Naive thymus-derived CD4-positive, alpha-beta T cell (primary cell): ENCODE measurements around the gene INTS2. TPM values are rescaled to one million over a fixed set of nuclear protein-coding genes. Genes with fewer than 3 reads are reported as not detected.

ENCODE experiments used
- ATAC-seq: fragments of 150-1000 bp; cut with Tn5 transposase; 2 replicates; pipeline ENCODE4 v1.10.0; 2021; ENCODE audit warnings: mild to moderate bottlenecking, moderate library complexity
- CTCF ChIA-PET: fragments of 350-600 bp; sonication (Branson Sonifier 250); formaldehyde crosslinking; loops from one replicate; lab custom pipeline; 2021; ENCODE audit warnings: antibody characterized with exemption; lab: Charles Lee
- POLR2A ChIA-PET: fragments of 350-600 bp; sonication (Branson Sonifier 250); formaldehyde crosslinking; loops from one replicate; lab custom pipeline; 2021; ENCODE audit warnings: antibody characterized with exemption, inconsistent platforms; lab: Charles Lee
- DNase-seq, 9 donors: peaks; one replicate each; pipeline versions ENCODE4 v3.0.0 to v3.0.0-alpha.2; 2020 to 2022; ENCODE audit warnings: mixed read lengths in 1 of 9
- H3K27ac ChIP-seq: one replicate; pipeline ENCODE4 v1.7.0; 2013; ENCODE audit warnings: mild to moderate bottlenecking, low read depth, low read length, moderate library complexity
- H3K27me3 ChIP-seq, 2 donors: one replicate each; pipeline ENCODE4 v1.7.0; 2013; ENCODE audit warnings: low read length in 2 of 2, mild to moderate bottlenecking in 2 of 2, moderate library complexity in 2 of 2; ENCODE audit not compliant: control insufficient read depth in 2 of 2, insufficient read depth in 2 of 2
- H3K36me3 ChIP-seq, 3 experiments: 1 replicate in 2 of 3; 2 replicates in 1 of 3; pipeline ENCODE4 v1.7.0; 2013; ENCODE audit warnings: low read length in 3 of 3, mild to moderate bottlenecking in 3 of 3, moderate library complexity in 1 of 3; ENCODE audit not compliant: insufficient read depth in 3 of 3, control insufficient read depth in 2 of 3
- H3K4me1 ChIP-seq, 2 donors: one replicate each; pipeline ENCODE4 v1.7.0; 2013; ENCODE audit warnings: low read length in 2 of 2, mild to moderate bottlenecking in 2 of 2, moderate library complexity in 1 of 2; ENCODE audit not compliant: control insufficient read depth in 2 of 2, insufficient read depth in 2 of 2
- H3K4me3 ChIP-seq: 2 replicates; pipeline ENCODE4 v1.7.0; 2013; ENCODE audit warnings: mild to moderate bottlenecking, low read length
- H3K9me3 ChIP-seq, 3 experiments: 1 replicate in 2 of 3; 2 replicates in 1 of 3; pipeline ENCODE4 v1.7.0; 2013; ENCODE audit warnings: low read length in 3 of 3; ENCODE audit not compliant: control insufficient read depth in 2 of 3
- H3K27ac Mint-ChIP-seq, 9 donors: one replicate each; pipeline ENCODE4 v1.8.0; 2020 to 2022; ENCODE audit warnings: mixed read lengths in 9 of 9, mild to moderate bottlenecking in 8 of 9, moderate library complexity in 5 of 9, inconsistent platforms in 2 of 9
- H3K27me3 Mint-ChIP-seq, 5 donors: one replicate each; pipeline ENCODE4 v1.8.0; 2021 to 2022; ENCODE audit warnings: mixed read lengths in 5 of 5, mild to moderate bottlenecking in 1 of 5
- H3K36me3 Mint-ChIP-seq, 5 donors: one replicate each; pipeline ENCODE4 v1.8.0; 2020 to 2022; ENCODE audit warnings: mixed read lengths in 5 of 5, mild to moderate bottlenecking in 3 of 5, inconsistent platforms in 1 of 5
- H3K4me1 Mint-ChIP-seq, 7 donors: one replicate each; pipeline ENCODE4 v1.8.0; 2020 to 2022; ENCODE audit warnings: mixed read lengths in 7 of 7, mild to moderate bottlenecking in 3 of 7, inconsistent platforms in 1 of 7
- H3K4me3 Mint-ChIP-seq, 10 donors: one replicate each; pipeline ENCODE4 v1.8.0; 2020 to 2022; ENCODE audit warnings: mild to moderate bottlenecking in 10 of 10, mixed read lengths in 10 of 10, moderate library complexity in 6 of 10, inconsistent platforms in 2 of 10
- H3K9me3 Mint-ChIP-seq, 11 donors: one replicate each; pipeline ENCODE4 v1.8.0; 2020 to 2022; ENCODE audit warnings: mixed read lengths in 11 of 11, mild to moderate bottlenecking in 4 of 11, inconsistent platforms in 1 of 11, moderate library complexity in 1 of 11
- intact Hi-C, 2 donors: fragments of 100-400 bp; cut with micrococcal nuclease; formaldehyde crosslinking; loops; one replicate each; pipeline ENCODE4 v1.15.1; 2023
- polyA plus RNA-seq, 2 donors: library from polyadenylated mRNA; unstranded; fragments of 300-500 nt; fragmentation: Illumina TruSeq; gene quantifications; one replicate each; pipeline ENCODE4 v1.2.3, GENCODE V29; 2021
- total RNA-seq, 6 experiments: library from RNA in 5 of 6; stranded (reverse) in 5 of 6; gene quantifications; 1 replicate in 5 of 6; 2 replicates in 1 of 6; pipeline ENCODE4 v1.2.3 and lab custom pipeline; 2021 to 2026

INTS2 gene
- total and polyA plus RNA-seq, 7 experiments from 2014 or later: 4.7 to 24.4 (median 16.1) TPM

DNA sequence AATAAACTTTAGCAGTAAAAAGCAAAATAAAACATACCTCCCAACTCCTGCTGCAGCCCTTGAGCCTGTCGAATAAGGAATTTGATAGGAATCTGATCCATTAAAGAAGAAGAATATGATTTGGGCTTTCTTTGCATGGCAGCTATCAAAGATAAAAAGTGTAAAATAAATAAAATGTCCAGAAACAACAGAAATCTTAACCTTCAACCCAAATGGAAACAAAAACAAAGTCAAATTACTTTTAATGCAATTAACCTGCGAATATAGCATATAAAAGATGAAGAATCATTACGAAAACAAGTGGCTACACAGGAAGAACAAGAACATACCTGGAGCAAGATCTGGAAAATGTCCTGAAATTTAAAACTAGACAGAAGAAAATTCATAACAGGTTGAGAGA is 42.9 kb downstream of the INTS2 start:
- Mint-ChIP-seq H3K4me3 (no peak overlapping the region), H3K27me3 (no peaks in the 10 kb centered on the region), H3K9me3 (no peaks in the 10 kb centered on the region), H3K4me1 (no peaks in the 10 kb centered on the region), H3K36me3 (peaks cover 0 to 49% (median 19%) of the 10 kb centered on the region in 5 donors), H3K27ac (peak overlapping the region in 1 of 9 donors; percentile 3)
- no peak overlapping the region for H3K27ac ChIP-seq
- DNase-seq (no peak), ATAC-seq (no peak)
- intact Hi-C loops: no loop called here
- no peaks in the 10 kb centered on the region for H3K9me3 ChIP-seq
- H3K36me3 ChIP-seq: peaks cover 0 to 69% (median 16%) of the 10 kb centered on the region in 3 experiments
- ChIA-PET CTCF (no interaction called here), POLR2A (no interaction called here)
- H3K4me1 ChIP-seq: no peaks in the 10 kb centered on the region
- no peaks in the 10 kb centered on the region for H3K27me3 ChIP-seq
- no peak overlapping the region for H3K4me3 ChIP-seq

DNA sequence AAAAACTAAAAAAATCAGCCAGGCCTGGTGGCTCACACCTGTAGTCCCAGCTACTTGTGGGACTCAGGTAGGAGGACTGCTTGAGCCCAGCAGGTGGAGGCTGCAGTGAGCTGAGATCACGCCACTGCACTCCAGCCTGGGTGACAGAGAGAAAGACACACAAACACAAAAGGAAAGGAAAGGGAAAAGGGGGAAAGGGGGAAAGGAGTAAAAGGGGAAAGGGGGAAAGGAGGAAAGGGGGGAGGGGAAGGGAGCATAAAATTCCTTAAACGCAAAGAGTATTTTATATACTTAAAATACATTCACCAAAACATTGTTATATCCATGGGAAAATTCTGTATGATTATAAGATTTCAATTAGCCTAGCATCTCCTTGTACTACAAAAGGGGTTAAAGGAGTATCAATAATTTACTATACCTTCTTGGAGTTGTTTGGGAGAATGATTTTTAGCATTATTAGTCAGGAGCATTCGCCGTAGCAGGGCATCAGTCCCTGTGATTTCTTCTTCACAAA is 47.1 kb downstream of the INTS2 start:
- no peak overlapping the region for H3K4me3 Mint-ChIP-seq
- Histone ChIP-seq H3K9me3 (no peaks in the 10 kb centered on the region), H3K4me3 (no peak overlapping the region), H3K4me1 (no peaks in the 10 kb centered on the region), H3K27me3 (no peaks in the 10 kb centered on the region), H3K36me3 (peaks cover 0 to 54% (median 11%) of the 10 kb centered on the region in 3 experiments), H3K27ac (no peak overlapping the region)
- H3K4me1 Mint-ChIP-seq: no peaks in the 10 kb centered on the region
- CTCF ChIA-PET: no interaction called here
- H3K36me3 Mint-ChIP-seq: peaks cover 3 to 46% (median 20%) of the 10 kb centered on the region in 5 donors
- ATAC-seq (no peak), DNase-seq (no peak)
- H3K27ac Mint-ChIP-seq: no peak overlapping the region
- H3K9me3 Mint-ChIP-seq: no peaks in the 10 kb centered on the region
- intact Hi-C loops: no loop called here
- POLR2A ChIA-PET: no interaction called here
- H3K27me3 Mint-ChIP-seq: no peaks in the 10 kb centered on the region

DNA sequence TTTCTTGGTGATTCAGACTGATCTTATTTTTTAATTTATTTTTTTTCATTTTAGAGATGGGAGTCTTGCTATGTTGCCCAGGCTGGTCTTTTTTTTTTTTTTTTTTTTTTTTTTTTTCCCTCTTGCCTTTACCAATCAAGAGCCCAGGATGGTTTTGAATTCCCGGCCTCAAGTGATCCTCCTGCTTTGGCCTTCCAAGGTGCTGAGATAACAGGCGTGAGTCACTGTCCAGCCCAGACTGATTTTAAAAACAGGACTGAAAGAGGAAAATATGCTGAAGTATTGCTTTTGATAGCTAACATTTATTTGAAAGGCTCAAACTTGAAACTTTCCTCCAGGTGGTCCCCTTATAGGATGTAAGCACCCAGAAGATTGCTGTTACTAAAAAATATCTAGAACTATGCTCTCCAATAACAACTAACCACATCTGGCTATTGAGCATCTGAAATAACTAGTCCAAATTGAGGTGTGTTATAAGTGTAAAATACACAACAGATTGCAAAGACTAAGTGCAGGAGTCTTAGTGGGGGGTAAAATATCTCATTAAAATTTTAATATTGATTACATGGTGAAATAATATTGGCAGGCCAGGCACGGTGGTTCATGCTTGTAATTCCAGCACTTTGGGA is 48.7 kb downstream of the INTS2 start:
- H3K4me1 ChIP-seq: no peaks in the 10 kb centered on the region
- H3K36me3 ChIP-seq: peaks cover 0 to 51% (median 11%) of the 10 kb centered on the region in 3 experiments
- H3K27me3 ChIP-seq: no peaks in the 10 kb centered on the region
- ChIA-PET CTCF (no interaction called here), POLR2A (no interaction called here)
- ATAC-seq (no peak), DNase-seq (no peak)
- no peaks in the 10 kb centered on the region for H3K9me3 ChIP-seq
- H3K27ac Mint-ChIP-seq: no peak overlapping the region
- H3K4me3 ChIP-seq: no peak overlapping the region
- intact Hi-C loops: no loop called here
- H3K27me3 Mint-ChIP-seq: no peaks in the 10 kb centered on the region
- no peak overlapping the region for H3K27ac ChIP-seq
- H3K4me1 Mint-ChIP-seq: no peaks in the 10 kb centered on the region
- no peak overlapping the region for H3K4me3 Mint-ChIP-seq
- peaks cover 5 to 40% (median 17%) of the 10 kb centered on the region in 5 donors for H3K36me3 Mint-ChIP-seq
- H3K9me3 Mint-ChIP-seq: no peaks in the 10 kb centered on the region

DNA sequence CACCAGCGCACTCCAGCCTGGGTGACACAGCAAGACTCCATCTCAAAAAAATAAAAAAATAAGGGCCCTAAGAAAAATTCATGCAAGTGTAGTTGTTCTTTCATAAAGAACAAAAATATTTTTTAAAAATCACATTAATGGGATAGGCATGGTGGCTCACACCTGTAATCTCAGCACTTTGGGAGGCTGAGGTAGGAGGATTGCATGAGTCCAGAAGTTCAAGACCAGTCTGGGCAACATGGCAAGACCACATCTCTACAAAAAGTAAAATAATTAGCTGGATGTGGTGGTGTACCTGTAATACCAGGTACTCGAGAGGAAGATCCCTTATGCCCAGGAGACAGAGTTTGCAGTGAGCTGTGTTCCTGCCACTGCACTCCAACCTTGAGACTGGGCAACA is 49.3 kb downstream of the INTS2 start:
- peaks cover 0 to 56% (median 11%) of the 10 kb centered on the region in 3 experiments for H3K36me3 ChIP-seq
- no peak overlapping the region for H3K27ac Mint-ChIP-seq
- no peaks in the 10 kb centered on the region for H3K4me1 ChIP-seq
- H3K36me3 Mint-ChIP-seq: peaks cover 8 to 46% (median 23%) of the 10 kb centered on the region in 5 donors
- H3K9me3 ChIP-seq: no peaks in the 10 kb centered on the region
- ATAC-seq (no peak), DNase-seq (no peak)
- peaks cover 0 to 3% (median 0%) of the 10 kb centered on the region in 7 donors for H3K4me1 Mint-ChIP-seq
- H3K27ac ChIP-seq: no peak overlapping the region
- POLR2A ChIA-PET: no interaction called here
- intact Hi-C loops: no loop called here
- H3K4me3 ChIP-seq: no peak overlapping the region
- CTCF ChIA-PET: no interaction called here
- no peaks in the 10 kb centered on the region for H3K9me3 Mint-ChIP-seq
- H3K4me3 Mint-ChIP-seq: no peak overlapping the region
- H3K27me3 ChIP-seq: no peaks in the 10 kb centered on the region
- no peaks in the 10 kb centered on the region for H3K27me3 Mint-ChIP-seq

DNA sequence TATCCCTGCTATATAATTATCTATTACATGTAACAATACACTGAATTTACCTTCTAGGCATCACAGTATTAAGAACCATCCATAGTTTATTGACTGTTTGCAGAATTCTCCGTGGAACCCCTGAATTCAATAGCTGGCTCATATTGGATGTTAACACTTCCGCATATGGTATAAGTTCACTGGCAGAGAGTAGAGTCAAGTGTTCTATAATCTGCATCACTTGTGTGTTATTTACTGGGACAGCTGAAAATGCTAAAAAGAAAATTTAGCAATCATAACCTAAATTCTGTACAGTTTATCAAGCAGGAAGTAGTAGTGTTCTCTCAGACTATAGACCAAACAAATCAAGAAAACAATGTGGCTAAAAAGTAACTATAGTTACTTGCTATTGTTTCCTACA is 49.9 kb downstream of the INTS2 start:
- H3K4me3 ChIP-seq: no peak overlapping the region
- DNase-seq (no peak), ATAC-seq (no peak)
- no peaks in the 10 kb centered on the region for H3K9me3 ChIP-seq
- intact Hi-C loops: no loop called here
- ChIA-PET POLR2A (no interaction called here), CTCF (no interaction called here)
- H3K4me1 Mint-ChIP-seq: peaks cover 0 to 3% (median 0%) of the 10 kb centered on the region in 7 donors
- H3K36me3 Mint-ChIP-seq: peaks cover 8 to 45% (median 23%) of the 10 kb centered on the region in 5 donors
- no peaks in the 10 kb centered on the region for H3K4me1 ChIP-seq
- H3K9me3 Mint-ChIP-seq: no peaks in the 10 kb centered on the region
- H3K27me3 ChIP-seq: no peaks in the 10 kb centered on the region
- peaks cover 0 to 52% (median 11%) of the 10 kb centered on the region in 3 experiments for H3K36me3 ChIP-seq
- peak overlapping the region in 1 of 9 donors; percentile 8 for H3K27ac Mint-ChIP-seq
- H3K4me3 Mint-ChIP-seq: no peak overlapping the region
- H3K27ac ChIP-seq: no peak overlapping the region
- H3K27me3 Mint-ChIP-seq: no peaks in the 10 kb centered on the region

DNA sequence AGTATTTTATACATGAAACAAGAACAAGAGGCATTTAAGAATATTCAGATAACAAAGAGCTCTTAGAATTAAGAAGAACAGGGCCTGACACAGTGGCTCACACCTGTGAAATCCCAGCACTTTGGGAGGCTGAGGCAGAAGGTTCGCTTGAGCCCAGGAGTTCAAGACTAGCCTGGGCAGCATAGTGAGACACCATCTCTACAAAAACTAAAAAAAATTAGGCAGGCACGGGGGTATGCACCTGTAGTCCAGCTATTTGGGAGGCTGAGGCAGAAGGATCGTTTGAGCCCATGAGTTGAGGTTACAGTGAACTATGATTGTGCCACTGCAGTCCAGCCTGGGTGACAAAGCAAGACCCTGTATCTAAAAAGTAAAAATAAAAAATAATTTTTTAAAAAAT is 52.0 kb downstream of the INTS2 start:
- peaks cover 8 to 35% (median 19%) of the 10 kb centered on the region in 5 donors for H3K36me3 Mint-ChIP-seq

DNA sequence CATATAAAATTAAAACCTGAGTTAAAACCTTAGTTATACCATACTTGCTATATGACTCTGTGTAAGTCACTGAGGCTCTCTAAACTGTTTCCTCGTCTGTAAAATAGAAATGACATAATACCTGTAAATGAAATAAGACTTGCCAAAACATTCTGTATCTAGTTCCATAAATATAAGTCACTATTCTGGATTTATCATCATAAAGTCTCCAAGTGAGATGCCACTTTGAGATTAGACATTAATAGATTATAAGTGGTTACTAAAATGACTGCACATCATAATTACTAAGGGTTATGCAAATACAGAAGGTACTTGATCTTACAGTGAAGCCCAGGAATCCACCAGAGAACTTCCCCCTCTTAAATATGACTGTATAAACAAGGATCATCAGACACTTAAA is 52.5 kb downstream of the INTS2 start:
- POLR2A ChIA-PET: no interaction called here
- no peaks in the 10 kb centered on the region for H3K9me3 Mint-ChIP-seq
- peaks cover 0 to 47% (median 0%) of the 10 kb centered on the region in 3 experiments for H3K36me3 ChIP-seq

More for the DNA sequence above, 52.0 kb downstream of the INTS2 start:
- no peaks in the 10 kb centered on the region for H3K4me1 ChIP-seq
- DNase-seq (no peak), ATAC-seq (no peak)
- Mint-ChIP-seq H3K9me3 (no peaks in the 10 kb centered on the region), H3K4me3 (no peak overlapping the region), H3K27ac (no peak overlapping the region), H3K27me3 (no peaks in the 10 kb centered on the region), H3K4me1 (peaks cover 0 to 3% (median 0%) of the 10 kb centered on the region in 7 donors)
- H3K27me3 ChIP-seq: no peaks in the 10 kb centered on the region
- H3K9me3 ChIP-seq: no peaks in the 10 kb centered on the region
- peaks cover 0 to 47% (median 1%) of the 10 kb centered on the region in 3 experiments for H3K36me3 ChIP-seq
- no peak overlapping the region for H3K4me3 ChIP-seq
- intact Hi-C loops: no loop called here
- no peak overlapping the region for H3K27ac ChIP-seq
- ChIA-PET POLR2A (interaction anchor here (1.2 kb wide), 1 partner anchor 19 kb away, joined by 3 read pairs; no protein-coding TSS in a partner anchor), CTCF (no interaction called here)

More for the DNA sequence above, 52.5 kb downstream of the INTS2 start:
- no peak overlapping the region for H3K27ac ChIP-seq
- no peaks in the 10 kb centered on the region for H3K27me3 Mint-ChIP-seq
- no peak overlapping the region for H3K4me3 ChIP-seq
- intact Hi-C loops: no loop called here
- no peaks in the 10 kb centered on the region for H3K27me3 ChIP-seq
- DNase-seq (no peak), ATAC-seq (no peak)
- no peaks in the 10 kb centered on the region for H3K4me1 ChIP-seq
- no peaks in the 10 kb centered on the region for H3K9me3 ChIP-seq
- peaks cover 0 to 3% (median 0%) of the 10 kb centered on the region in 7 donors for H3K4me1 Mint-ChIP-seq
- peaks cover 7 to 40% (median 19%) of the 10 kb centered on the region in 5 donors for H3K36me3 Mint-ChIP-seq
- H3K27ac Mint-ChIP-seq: peak overlapping the region in 1 of 9 donors; percentile 25
- H3K4me3 Mint-ChIP-seq: no peak overlapping the region
- CTCF ChIA-PET: no interaction called here
